ENCODE measurements around the gene KCNAB1.

DNA sequence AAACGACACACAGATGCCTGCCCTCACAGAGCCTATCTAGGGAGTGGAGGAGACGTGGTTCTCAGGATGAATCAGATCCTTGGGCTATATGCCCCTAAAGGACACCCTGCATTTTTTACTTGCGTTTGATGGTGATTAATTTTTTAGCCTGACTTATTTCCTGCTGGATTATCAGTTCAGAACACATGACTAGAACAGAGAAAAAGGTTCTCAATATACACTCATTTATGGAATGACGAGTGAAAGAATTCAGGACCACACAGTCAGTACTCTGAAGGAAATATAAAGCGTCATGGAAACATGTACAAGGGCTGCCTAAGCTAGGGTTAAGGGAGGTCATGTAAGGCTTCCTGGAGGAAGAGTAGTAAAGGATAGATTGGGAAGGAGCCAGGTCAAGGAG, 312.8 kb downstream of the KCNAB1 start:
- TF ChIP-seq, protein P1, sequence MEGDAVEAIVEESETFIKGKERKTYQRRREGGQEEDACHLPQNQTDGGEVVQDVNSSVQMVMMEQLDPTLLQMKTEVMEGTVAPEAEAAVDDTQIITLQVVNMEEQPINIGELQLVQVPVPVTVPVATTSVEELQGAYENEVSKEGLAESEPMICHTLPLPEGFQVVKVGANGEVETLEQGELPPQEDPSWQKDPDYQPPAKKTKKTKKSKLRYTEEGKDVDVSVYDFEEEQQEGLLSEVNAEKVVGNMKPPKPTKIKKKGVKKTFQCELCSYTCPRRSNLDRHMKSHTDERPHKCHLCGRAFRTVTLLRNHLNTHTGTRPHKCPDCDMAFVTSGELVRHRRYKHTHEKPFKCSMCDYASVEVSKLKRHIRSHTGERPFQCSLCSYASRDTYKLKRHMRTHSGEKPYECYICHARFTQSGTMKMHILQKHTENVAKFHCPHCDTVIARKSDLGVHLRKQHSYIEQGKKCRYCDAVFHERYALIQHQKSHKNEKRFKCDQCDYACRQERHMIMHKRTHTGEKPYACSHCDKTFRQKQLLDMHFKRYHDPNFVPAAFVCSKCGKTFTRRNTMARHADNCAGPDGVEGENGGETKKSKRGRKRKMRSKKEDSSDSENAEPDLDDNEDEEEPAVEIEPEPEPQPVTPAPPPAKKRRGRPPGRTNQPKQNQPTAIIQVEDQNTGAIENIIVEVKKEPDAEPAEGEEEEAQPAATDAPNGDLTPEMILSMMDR (IDR thresholded peaks at IDR 0.05), result no peak
- TF ChIP-seq POLR2A (IDR thresholded peaks at IDR 0.05), result no peak

Data from tibial nerve (tissue), 3 donors.